ENCODE data around the gene PNMA8B. TPM values are rescaled to one million over a fixed set of nuclear protein-coding genes. Genes with fewer than 3 reads are reported as not detected.
"Not testable (repeated sequence)": the region's sequence is repeated elsewhere in the genome, so short reads cannot be mapped to it uniquely, and the experiment has no call there.

The PNMA8B gene
- total RNA-seq (under 1 TPM; 0.17 to 0.18 TPM), total RNA-seq (0.12 to 0.23 reads per million in 2 donors)

GRCh38 chr19:46495786-46496099 is at the start of gene PNMA8B:
Gene PNMA8B, minus strand, starts transcription at chr19:46495867. Its CDS starts 402 bp downstream, at chr19:46495465.
- H3K27me3 Mint-ChIP-seq = peaks cover 53% of the 10 kb centered on the region
- peak within 1 kb of the TSS; percentile 89 for H3K4me3 Mint-ChIP-seq
- H3K4me1 Mint-ChIP-seq = peaks cover 14% of the 10 kb centered on the region
- peaks cover 10% of the 10 kb centered on the region for H3K36me3 Mint-ChIP-seq (ENCODE audit: low read depth)
- DNase-seq (peak in 1 of 3 donors; percentile 23), ATAC-seq (peak; percentile 59)
- no peaks in the 10 kb centered on the region for H3K9me3 ChIP-seq (ENCODE audit: control insufficient read depth, low read length, poor library complexity, severe bottlenecking)
- no peak within 1 kb of the TSS for H3K27ac Mint-ChIP-seq

- H3K9me3 ChIP-seq (ENCODE audit: control insufficient read depth, low read length, poor library complexity, severe bottlenecking) = no peaks in the 10 kb centered on the region
- no peaks in the 10 kb centered on the region for H3K36me3 Mint-ChIP-seq (ENCODE audit: low read depth)
- no peak for DNase-seq
- H3K27me3 Mint-ChIP-seq = no peaks in the 10 kb centered on the region
- no peak for ATAC-seq
- H3K4me3 Mint-ChIP-seq = no peak overlapping the region
- no peak overlapping the region for H3K27ac Mint-ChIP-seq
- peaks cover 4% of the 10 kb centered on the region for H3K4me1 Mint-ChIP-seq
These were observed 49.0 kb upstream of the PNMA8B start for GRCh38 chr19:46544651-46545050.

GRCh38 chr19:46542428-46543230 is 47.0 kb upstream of the PNMA8B start:
- H3K27ac Mint-ChIP-seq = no peak overlapping the region
- peak; percentile 64 for ATAC-seq

GRCh38 chr19:46537136-46538097 is 41.8 kb upstream of the PNMA8B start:
- no peak overlapping the region for H3K27ac Mint-ChIP-seq
- DNase-seq (peak; percentile 42 to 64 (median 44)), ATAC-seq (peak; percentile 78)
- H3K36me3 Mint-ChIP-seq (ENCODE audit: low read depth) = no peaks in the 10 kb centered on the region
- H3K27me3 Mint-ChIP-seq = peaks cover 27% of the 10 kb centered on the region
- H3K4me3 Mint-ChIP-seq = no peak overlapping the region
- no peaks in the 10 kb centered on the region for H3K9me3 ChIP-seq (ENCODE audit: control insufficient read depth, low read length, poor library complexity, severe bottlenecking)
- peaks cover 9% of the 10 kb centered on the region for H3K4me1 Mint-ChIP-seq

More at GRCh38 chr19:46542428-46543230, 47.0 kb upstream of the PNMA8B start:
- Mint-ChIP-seq H3K4me3 (no peak overlapping the region), H3K27me3 (peaks cover 11% of the 10 kb centered on the region), H3K4me1 (peaks cover 4% of the 10 kb centered on the region), H3K36me3 (ENCODE audit: low read depth) (no peaks in the 10 kb centered on the region)
- DNase-seq = peak; percentile 50 to 64 (median 63)
- no peaks in the 10 kb centered on the region for H3K9me3 ChIP-seq (ENCODE audit: control insufficient read depth, low read length, poor library complexity, severe bottlenecking)

- peaks cover 9% of the 10 kb centered on the region for H3K4me1 Mint-ChIP-seq
- ATAC-seq = no peak
These were observed 40.7 kb upstream of the PNMA8B start for GRCh38 chr19:46536391-46536790.

GRCh38 chr19:46533621-46534081 is 38.0 kb upstream of the PNMA8B start:
- ATAC-seq (no peak), DNase-seq (no peak)
- Mint-ChIP-seq H3K27ac (peak overlapping the region; percentile 53), H3K27me3 (peaks cover 33% of the 10 kb centered on the region), H3K4me3 (no peak overlapping the region), H3K4me1 (peaks cover 18% of the 10 kb centered on the region), H3K36me3 (ENCODE audit: low read depth) (no peaks in the 10 kb centered on the region)
- H3K9me3 ChIP-seq (ENCODE audit: control insufficient read depth, low read length, poor library complexity, severe bottlenecking) = no peaks in the 10 kb centered on the region

More at GRCh38 chr19:46536391-46536790, 40.7 kb upstream of the PNMA8B start:
- Mint-ChIP-seq H3K27ac (no peak overlapping the region), H3K36me3 (ENCODE audit: low read depth) (no peaks in the 10 kb centered on the region), H3K27me3 (peaks cover 27% of the 10 kb centered on the region), H3K4me3 (no peak overlapping the region)
- H3K9me3 ChIP-seq (ENCODE audit: control insufficient read depth, low read length, poor library complexity, severe bottlenecking) = no peaks in the 10 kb centered on the region
- no peak for DNase-seq

- no peak overlapping the region for H3K4me3 Mint-ChIP-seq
- ATAC-seq = no peak
- no peak for DNase-seq
- no peak overlapping the region for H3K27ac Mint-ChIP-seq
- peaks cover 18% of the 10 kb centered on the region for H3K4me1 Mint-ChIP-seq
- H3K36me3 Mint-ChIP-seq (ENCODE audit: low read depth) = no peaks in the 10 kb centered on the region
- H3K27me3 Mint-ChIP-seq = peaks cover 29% of the 10 kb centered on the region
- no peaks in the 10 kb centered on the region for H3K9me3 ChIP-seq (ENCODE audit: control insufficient read depth, low read length, poor library complexity, severe bottlenecking)
These were observed 37.5 kb upstream of the PNMA8B start for GRCh38 chr19:46533078-46533620.

- H3K4me1 Mint-ChIP-seq = peaks cover 15% of the 10 kb centered on the region
- ATAC-seq (peak; percentile 30), DNase-seq (no peak)
- no peak overlapping the region for H3K27ac Mint-ChIP-seq
- H3K9me3 ChIP-seq (ENCODE audit: control insufficient read depth, low read length, poor library complexity, severe bottlenecking) = no peaks in the 10 kb centered on the region
- no peak overlapping the region for H3K4me3 Mint-ChIP-seq
- no peaks in the 10 kb centered on the region for H3K36me3 Mint-ChIP-seq (ENCODE audit: low read depth)
- peaks cover 22% of the 10 kb centered on the region for H3K27me3 Mint-ChIP-seq
These were observed 35.0 kb upstream of the PNMA8B start for GRCh38 chr19:46530636-46531035.

GRCh38 chr19:46529622-46530451 is 34.2 kb upstream of the PNMA8B start:
- DNase-seq (peak; percentile 59 to 67 (median 65)), ATAC-seq (peak; percentile 74)
- Mint-ChIP-seq H3K4me1 (peaks cover 11% of the 10 kb centered on the region), H3K27ac (peak overlapping the region; percentile 37), H3K36me3 (ENCODE audit: low read depth) (no peaks in the 10 kb centered on the region), H3K4me3 (no peak overlapping the region), H3K27me3 (peaks cover 18% of the 10 kb centered on the region)
- no peaks in the 10 kb centered on the region for H3K9me3 ChIP-seq (ENCODE audit: control insufficient read depth, low read length, poor library complexity, severe bottlenecking)

GRCh38 chr19:46528601-46529590 is 33.2 kb upstream of the PNMA8B start:
- no peak for ATAC-seq
- DNase-seq = no peak
- Mint-ChIP-seq H3K4me1 (peaks cover 9% of the 10 kb centered on the region), H3K27me3 (peaks cover 12% of the 10 kb centered on the region), H3K4me3 (no peak overlapping the region), H3K36me3 (ENCODE audit: low read depth) (no peaks in the 10 kb centered on the region), H3K27ac (peak overlapping the region; percentile 37)
- no peaks in the 10 kb centered on the region for H3K9me3 ChIP-seq (ENCODE audit: control insufficient read depth, low read length, poor library complexity, severe bottlenecking)

- not testable (repeated sequence) for H3K36me3 Mint-ChIP-seq (ENCODE audit: low read depth); H3K27ac Mint-ChIP-seq; DNase-seq; H3K27me3 Mint-ChIP-seq; H3K9me3 ChIP-seq (ENCODE audit: control insufficient read depth, low read length, poor library complexity, severe bottlenecking); ATAC-seq; H3K4me3 Mint-ChIP-seq
- H3K4me1 Mint-ChIP-seq = peaks cover 23% of the 10 kb centered on the region
These were observed 31.1 kb upstream of the PNMA8B start for GRCh38 chr19:46526801-46527200.
